ENCODE data around the gene DOC2B.

GRCh38 chr17:179066-179432 is 2.4 kb downstream of the DOC2B start:
- TF ChIP-seq CTCF (IDR thresholded peaks at IDR 0.05; ENCODE audit: low read depth, low read length, poor library complexity, severe bottlenecking) = no peak
- TF ChIP-seq EZH2phosphoT487 (IDR thresholded peaks at IDR 0.05; ENCODE audit: borderline replicate concordance, low read length) = no peak

Data from DOHH2 (cell line).